Measurements from ENCODE around the gene RAB21. TPM values are rescaled to one million over a fixed set of nuclear protein-coding genes. Genes with fewer than 3 reads are reported as not detected.
A peak's percentile ranks its signal among the peaks of the same experiment; 100 is the strongest.

Gene RAB21
- total RNA-seq, 2 donors from 2014 or later: 20.8 to 23.7 TPM

DNA sequence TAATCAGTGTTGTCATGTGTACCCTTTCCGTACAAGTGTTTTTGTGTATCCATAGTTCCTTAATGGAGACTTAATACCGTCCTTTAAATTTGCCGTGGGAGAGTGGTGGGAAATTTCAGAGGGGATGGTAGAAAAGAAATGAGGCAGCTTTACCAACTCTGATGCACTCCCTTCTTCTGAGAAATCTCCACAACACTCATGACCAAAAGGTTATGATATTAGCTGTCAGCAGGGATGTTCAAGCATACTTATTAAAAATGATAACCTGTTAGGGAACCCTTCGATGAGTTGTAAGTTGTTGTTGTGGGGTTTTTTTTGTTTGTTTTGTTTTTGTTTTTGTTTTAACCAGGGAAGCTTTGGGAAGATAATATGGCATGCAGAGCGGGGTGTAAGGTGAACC, 12.5 kb downstream of the RAB21 start:
- intact Hi-C loops (cut with DNase I): no loop called here
- no peak overlapping the region for H3K27ac ChIP-seq
- 96% methylated on average over 5 of the region's 5 CpGs for WGBS
- H3K4me3 ChIP-seq: no peak overlapping the region
- TF ChIP-seq, protein P1, sequence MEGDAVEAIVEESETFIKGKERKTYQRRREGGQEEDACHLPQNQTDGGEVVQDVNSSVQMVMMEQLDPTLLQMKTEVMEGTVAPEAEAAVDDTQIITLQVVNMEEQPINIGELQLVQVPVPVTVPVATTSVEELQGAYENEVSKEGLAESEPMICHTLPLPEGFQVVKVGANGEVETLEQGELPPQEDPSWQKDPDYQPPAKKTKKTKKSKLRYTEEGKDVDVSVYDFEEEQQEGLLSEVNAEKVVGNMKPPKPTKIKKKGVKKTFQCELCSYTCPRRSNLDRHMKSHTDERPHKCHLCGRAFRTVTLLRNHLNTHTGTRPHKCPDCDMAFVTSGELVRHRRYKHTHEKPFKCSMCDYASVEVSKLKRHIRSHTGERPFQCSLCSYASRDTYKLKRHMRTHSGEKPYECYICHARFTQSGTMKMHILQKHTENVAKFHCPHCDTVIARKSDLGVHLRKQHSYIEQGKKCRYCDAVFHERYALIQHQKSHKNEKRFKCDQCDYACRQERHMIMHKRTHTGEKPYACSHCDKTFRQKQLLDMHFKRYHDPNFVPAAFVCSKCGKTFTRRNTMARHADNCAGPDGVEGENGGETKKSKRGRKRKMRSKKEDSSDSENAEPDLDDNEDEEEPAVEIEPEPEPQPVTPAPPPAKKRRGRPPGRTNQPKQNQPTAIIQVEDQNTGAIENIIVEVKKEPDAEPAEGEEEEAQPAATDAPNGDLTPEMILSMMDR (IDR thresholded peaks at IDR 0.05): no peak
- TF ChIP-seq POLR2A (IDR thresholded peaks at IDR 0.05) (no peak), POLR2AphosphoS5 (IDR thresholded peaks at IDR 0.05) (no peak)
- H3K36me3 ChIP-seq: no peaks in the 10 kb centered on the region
- no peaks in the 10 kb centered on the region for H3K4me1 ChIP-seq (replicated peaks)
- H3K9me3 ChIP-seq: no peaks in the 10 kb centered on the region
- H3K27me3 ChIP-seq (replicated peaks; ENCODE audit: insufficient read depth): no peaks in the 10 kb centered on the region
- DNase-seq (ENCODE audit: low spot score): no peak

DNA sequence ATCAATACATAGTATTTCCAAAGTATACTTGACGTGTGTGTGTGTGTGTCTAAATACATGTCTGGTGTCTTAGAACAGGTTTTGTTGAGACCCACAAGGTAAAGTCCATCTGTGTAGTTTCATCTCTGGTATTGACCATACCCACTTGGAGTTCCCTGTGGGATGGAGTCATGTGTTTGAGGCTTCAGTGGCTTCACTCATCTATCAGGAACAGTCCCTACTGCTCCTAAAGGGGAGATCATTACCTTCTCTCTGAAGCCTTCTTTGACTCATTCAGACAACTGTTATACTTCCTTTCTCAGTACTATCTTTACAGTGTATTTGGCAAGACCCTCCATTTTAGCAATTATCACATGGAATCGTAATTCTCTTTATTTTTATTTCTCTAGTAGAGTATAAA, 14.2 kb downstream of the RAB21 start:
- intact Hi-C loops (cut with DNase I): no loop called here
- Histone ChIP-seq H3K27ac (no peak overlapping the region), H3K4me3 (no peak overlapping the region), H3K36me3 (no peaks in the 10 kb centered on the region), H3K9me3 (no peaks in the 10 kb centered on the region), H3K27me3 (replicated peaks; ENCODE audit: insufficient read depth) (no peaks in the 10 kb centered on the region), H3K4me1 (replicated peaks) (no peaks in the 10 kb centered on the region)
- 79% methylated on average over 2 of the region's 2 CpGs for WGBS
- TF ChIP-seq POLR2A (IDR thresholded peaks at IDR 0.05) (no peak), POLR2AphosphoS5 (IDR thresholded peaks at IDR 0.05) (no peak)
- TF ChIP-seq, protein P1 (IDR thresholded peaks at IDR 0.05): no peak
- DNase-seq (ENCODE audit: low spot score): no peak

DNA sequence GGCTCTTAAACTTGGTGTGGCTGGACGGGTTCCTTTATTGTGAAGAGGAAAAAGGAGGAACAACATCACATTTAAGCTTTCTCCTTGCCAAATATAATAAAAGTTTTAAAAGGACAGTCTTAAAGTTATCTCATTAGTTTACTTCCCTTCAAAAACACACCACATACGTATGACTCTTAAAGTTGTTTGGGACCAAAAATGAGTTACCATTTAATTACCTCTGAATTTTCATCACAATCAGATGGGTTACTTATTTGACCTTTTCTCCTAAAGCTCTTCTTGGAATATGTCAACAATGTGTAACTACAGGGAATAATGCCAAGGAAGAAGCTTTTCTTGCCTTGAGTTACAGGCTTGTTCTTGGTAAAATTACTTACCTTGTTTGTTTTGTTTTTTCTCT, 16.4 kb downstream of the RAB21 start:
- intact Hi-C loops (cut with DNase I): no loop called here
- TF ChIP-seq POLR2A (IDR thresholded peaks at IDR 0.05): no peak
- TF ChIP-seq, protein P1 (IDR thresholded peaks at IDR 0.05): no peak
- peak; percentile 51 for TF ChIP-seq POLR2AphosphoS5 (IDR thresholded peaks at IDR 0.05)
- Histone ChIP-seq H3K9me3 (no peaks in the 10 kb centered on the region), H3K27me3 (replicated peaks; ENCODE audit: insufficient read depth) (no peaks in the 10 kb centered on the region), H3K4me1 (replicated peaks) (no peaks in the 10 kb centered on the region), H3K27ac (peak overlapping the region; percentile 17 to 56), H3K36me3 (no peaks in the 10 kb centered on the region), H3K4me3 (no peak overlapping the region)
- WGBS: 32% methylated on average over 2 of the region's 2 CpGs
- peak; percentile 9 for DNase-seq (ENCODE audit: low spot score)

DNA sequence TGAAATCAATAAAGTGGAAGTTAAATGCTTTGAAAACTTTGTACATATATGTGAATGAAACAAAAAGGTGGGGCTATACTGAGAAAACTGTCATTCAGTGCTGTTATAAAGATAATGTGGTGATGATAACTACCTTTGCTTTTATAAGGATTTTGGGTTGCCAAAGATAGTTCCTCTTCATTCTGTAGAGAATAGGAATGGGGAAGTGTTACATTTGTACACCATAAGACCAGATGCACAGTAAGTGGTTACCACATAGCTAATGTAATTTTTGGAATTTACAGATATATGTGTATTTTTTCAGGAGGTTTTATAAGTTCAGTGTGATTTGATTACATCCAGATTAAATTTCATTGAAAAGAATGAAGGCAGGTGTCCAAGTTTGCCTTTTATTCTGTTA, 18.1 kb downstream of the RAB21 start:
- Histone ChIP-seq H3K4me3 (no peak overlapping the region), H3K9me3 (no peaks in the 10 kb centered on the region), H3K4me1 (replicated peaks) (no peaks in the 10 kb centered on the region), H3K27me3 (replicated peaks; ENCODE audit: insufficient read depth) (no peaks in the 10 kb centered on the region), H3K27ac (no peak overlapping the region), H3K36me3 (no peaks in the 10 kb centered on the region)
- intact Hi-C loops (cut with DNase I): no loop called here
- DNase-seq (ENCODE audit: low spot score): no peak
- no peak for TF ChIP-seq POLR2AphosphoS5 (IDR thresholded peaks at IDR 0.05)
- TF ChIP-seq, protein P1 (IDR thresholded peaks at IDR 0.05): no peak

DNA sequence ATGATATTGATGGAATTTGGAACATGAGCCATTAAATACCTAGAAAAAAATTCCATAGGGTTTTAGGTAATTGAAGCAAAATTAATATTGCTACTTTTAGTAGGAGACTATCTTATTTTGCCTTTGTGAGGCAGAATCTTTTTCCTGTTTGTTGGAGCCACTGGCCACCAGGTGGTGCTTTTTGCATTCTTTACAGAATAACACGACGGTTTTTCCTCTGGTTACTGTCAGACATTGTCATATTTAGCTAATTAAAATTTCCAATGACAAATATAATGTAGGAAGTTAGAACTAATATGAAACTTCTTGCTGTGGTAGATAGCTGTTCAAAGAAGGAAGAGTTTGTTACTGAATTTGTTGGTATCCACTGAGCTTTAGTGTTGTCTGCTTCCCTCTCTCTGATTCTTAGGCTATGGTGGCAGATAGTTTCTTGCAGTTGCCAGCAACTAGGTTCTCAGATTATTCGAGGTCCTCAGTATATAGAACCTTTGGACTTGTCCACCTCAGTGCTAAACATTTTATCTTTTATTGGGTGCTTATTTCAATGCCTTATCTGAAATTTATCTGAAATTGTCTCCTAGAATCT, 25.7 kb downstream of the RAB21 start:
- peak; percentile 20 for DNase-seq (ENCODE audit: low spot score)

More for the DNA sequence above, 25.7 kb downstream of the RAB21 start:
- no peak overlapping the region for H3K27ac ChIP-seq
- H3K27me3 ChIP-seq (replicated peaks; ENCODE audit: insufficient read depth): no peaks in the 10 kb centered on the region
- intact Hi-C loops (cut with DNase I): loop anchor here (5.0 kb wide), 1 partner anchor 67 kb away; no protein-coding TSS in a partner anchor
- H3K4me3 ChIP-seq: no peak overlapping the region
- TF ChIP-seq POLR2A (IDR thresholded peaks at IDR 0.05): no peak
- peak; percentile 27 for TF ChIP-seq POLR2AphosphoS5 (IDR thresholded peaks at IDR 0.05)
- TF ChIP-seq, protein P1 (IDR thresholded peaks at IDR 0.05): peak in 3 of 4 experiments; percentile 69 to 76 (median 69)
- H3K4me1 ChIP-seq (replicated peaks): no peaks in the 10 kb centered on the region
- H3K9me3 ChIP-seq: no peaks in the 10 kb centered on the region
- no peaks in the 10 kb centered on the region for H3K36me3 ChIP-seq
- WGBS: 10% methylated on average over 3 of the region's 3 CpGs
